Body of pancreas (tissue), 4 donors: ENCODE measurements around the gene PRRX1. TPM values are rescaled to one million over a fixed set of nuclear protein-coding genes. Genes with fewer than 3 reads are reported as not detected.

ENCODE experiments used
- ATAC-seq: fragments of 150-250 bp; one replicate; pipeline ENCODE4 v1.9.1; 2016
- DNase-seq, 4 donors: peaks; one replicate each; pipeline ENCODE4 v3.0.0-alpha.2; 2019
- H3K27ac ChIP-seq, 4 donors: fragments of 200-600 bp; sonication (generic); 1 replicate in 3 of 4; 2 replicates in 1 of 4; pipeline versions ENCODE4 v1.5.1 to v1.6.1; 2016 to 2019; ENCODE audit warnings: mild to moderate bottlenecking in 1 of 4, mixed read lengths in 1 of 4, moderate library complexity in 1 of 4
- H3K27me3 ChIP-seq, 2 donors: fragments of 200-600 bp; sonication (generic); one replicate each; pipeline ENCODE4 v1.6.0; 2016; ENCODE audit warnings: mild to moderate bottlenecking in 1 of 2
- H3K36me3 ChIP-seq, 2 donors: fragments of 200-600 bp; sonication (generic); replicated peaks in 1 of 2; 2 replicates each; pipeline ENCODE4 v1.5.1; 2016; ENCODE audit warnings: low read depth in 2 of 2; ENCODE audit not compliant: insufficient read depth in 1 of 2
- H3K4me1 ChIP-seq: fragments of 200-600 bp; sonication (generic); one replicate; pipeline ENCODE4 v1.6.0; 2016
- H3K4me3 ChIP-seq, 2 donors: fragments of 200-600 bp; sonication (generic); 1 replicate in 1 of 2; 2 replicates in 1 of 2; pipeline ENCODE4 v1.5.1; 2016 to 2019
- H3K9me3 ChIP-seq, 3 donors: fragments of 200-600 bp; sonication (generic); 1 replicate in 2 of 3; 2 replicates in 1 of 3; pipeline ENCODE4 v1.5.1; 2016
- CTCF ChIP-seq, 7 experiments: fragments of 450-650 bp in 4 of 7; fragments of 200-600 bp in 3 of 7; sonication (generic) in 3 of 7; IDR thresholded peaks; one replicate each; pipeline ENCODE4 v1.5.1; 2016 to 2019; ENCODE audit warnings: antibody characterized with exemption in 7 of 7
- POLR2A ChIP-seq, 3 donors: fragments of 450-650 bp; IDR thresholded peaks; one replicate each; pipeline ENCODE4 v1.6.1; 2016; ENCODE audit warnings: antibody characterized with exemption in 3 of 3, mild to moderate bottlenecking in 2 of 3
- WGBS, 2 donors: methylation state at CpG; one replicate each; pipeline ENCODE4 v1.1.5; 2017; 5-methylcytosine and 5-hydroxymethylcytosine counted together
- intact Hi-C: fragments of 100-400 bp; cut with DNase I; formaldehyde crosslinking; loops from one replicate; pipeline ENCODE4 v1.15.1; 2023
- total RNA-seq, 2 donors: library from RNA; depleted of rRNA; stranded (reverse); fragments of >200 nt; gene quantifications; one replicate each; pipeline ENCODE4 v1.1.0, GENCODE V29; 2016

Gene PRRX1
- total RNA-seq, 2 donors from 2014 or later: 5.3 to 8.0 TPM

- no peak for TF ChIP-seq CTCF (IDR thresholded peaks at IDR 0.05)
- no peak for TF ChIP-seq POLR2A (IDR thresholded peaks at IDR 0.05)
- Histone ChIP-seq H3K4me1 (no peaks in the 10 kb centered on the region), H3K27me3 (no peaks in the 10 kb centered on the region), H3K36me3 (no peaks in the 10 kb centered on the region), H3K9me3 (no peaks in the 10 kb centered on the region), H3K4me3 (no peak overlapping the region), H3K27ac (no peak overlapping the region)
- DNase-seq: no peak
- ATAC-seq: no peak
- intact Hi-C loops: no loop called here
- 49 to 51% methylated on average over 6 of the region's 6 CpGs for WGBS, 2 donors
These were observed 66.1 kb downstream of the PRRX1 start for GRCh38 chr1:170730014-170730413.

DNA sequence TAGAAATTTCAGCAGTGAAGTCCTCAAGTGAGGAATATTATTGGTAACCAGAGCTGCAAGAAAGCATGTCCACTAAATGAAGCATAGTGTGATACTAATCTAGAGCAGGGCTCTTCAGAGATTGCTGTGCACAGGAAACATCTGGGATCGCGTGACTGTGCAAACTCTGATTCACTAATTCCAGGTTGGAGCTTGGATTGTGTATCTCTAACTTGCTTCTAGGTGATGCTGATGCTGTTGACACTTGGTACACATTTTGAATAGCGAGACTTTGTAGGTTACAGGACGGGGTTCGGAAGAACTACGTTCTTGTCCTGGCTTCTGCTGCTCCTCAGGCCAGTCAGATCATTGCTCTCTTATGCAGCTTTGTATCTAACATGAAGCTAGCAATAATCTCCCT, 66.5 kb downstream of the PRRX1 start:
- no peak overlapping the region for H3K27ac ChIP-seq
- 62 to 66% methylated on average over 6 of the region's 6 CpGs for WGBS, 2 donors
- no peak for ATAC-seq
- DNase-seq: no peak
- H3K4me3 ChIP-seq: no peak overlapping the region
- TF ChIP-seq CTCF (IDR thresholded peaks at IDR 0.05) (no peak), POLR2A (IDR thresholded peaks at IDR 0.05) (no peak)
- intact Hi-C loops: no loop called here
- no peaks in the 10 kb centered on the region for H3K27me3 ChIP-seq
- no peaks in the 10 kb centered on the region for H3K4me1 ChIP-seq
- H3K36me3 ChIP-seq: no peaks in the 10 kb centered on the region
- no peaks in the 10 kb centered on the region for H3K9me3 ChIP-seq

DNA sequence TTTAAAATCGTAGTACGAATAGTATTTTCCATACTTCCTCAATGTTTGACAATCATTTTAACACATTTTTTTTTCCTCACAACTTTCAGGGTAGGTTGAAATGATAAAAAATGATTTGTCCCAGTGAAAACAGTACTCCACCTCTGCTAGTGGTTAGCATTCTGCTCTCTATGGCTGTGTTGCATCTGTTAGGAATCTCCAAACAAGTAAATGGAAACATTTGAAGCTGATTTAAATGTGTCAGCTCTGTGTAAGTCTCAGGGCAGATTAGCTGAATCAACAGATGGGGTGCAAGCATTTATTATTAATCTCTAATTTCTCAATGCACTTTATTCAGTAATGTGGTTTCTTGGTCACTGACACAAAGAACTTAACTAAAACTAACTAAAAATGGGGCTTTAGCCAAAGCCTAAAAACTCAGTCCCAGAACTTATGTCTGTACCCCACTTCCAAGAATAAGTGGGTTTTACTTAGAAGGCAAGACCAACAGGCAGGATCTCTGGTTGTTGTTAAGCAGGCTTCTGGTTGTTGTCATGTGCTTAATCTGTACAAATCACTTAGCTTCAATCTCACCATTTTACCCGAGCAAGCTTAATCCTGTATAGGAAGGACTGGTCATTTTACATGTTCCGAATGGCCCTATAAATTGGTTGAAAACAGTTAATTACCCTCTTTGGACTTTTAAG, 67.8 kb downstream of the PRRX1 start:
- WGBS, 2 donors: 56 to 68% methylated on average over 4 of the region's 4 CpGs
- intact Hi-C loops: no loop called here
- Histone ChIP-seq H3K27ac (no peak overlapping the region), H3K4me3 (no peak overlapping the region), H3K27me3 (no peaks in the 10 kb centered on the region), H3K4me1 (no peaks in the 10 kb centered on the region), H3K9me3 (no peaks in the 10 kb centered on the region), H3K36me3 (no peaks in the 10 kb centered on the region)
- DNase-seq (no peak), ATAC-seq (no peak)
- no peak for TF ChIP-seq POLR2A (IDR thresholded peaks at IDR 0.05)
- no peak for TF ChIP-seq CTCF (IDR thresholded peaks at IDR 0.05)

GRCh38 chr1:170732252-170732588, 68.3 kb downstream of the PRRX1 start:
- no peaks in the 10 kb centered on the region for H3K36me3 ChIP-seq
- DNase-seq (no peak), ATAC-seq (no peak)
- H3K9me3 ChIP-seq: no peaks in the 10 kb centered on the region
- H3K4me1 ChIP-seq: no peaks in the 10 kb centered on the region
- intact Hi-C loops: no loop called here
- 37 to 38% methylated on average over 2 of the region's 2 CpGs for WGBS, 2 donors
- no peaks in the 10 kb centered on the region for H3K27me3 ChIP-seq
- TF ChIP-seq CTCF (IDR thresholded peaks at IDR 0.05): no peak
- no peak for TF ChIP-seq POLR2A (IDR thresholded peaks at IDR 0.05)
- no peak overlapping the region for H3K4me3 ChIP-seq
- no peak overlapping the region for H3K27ac ChIP-seq
